Cardiac muscle cell (in vitro differentiated cells and primary cell): ENCODE measurements around the gene COQ3. TPM values are rescaled to one million over a fixed set of nuclear protein-coding genes. Genes with fewer than 3 reads are reported as not detected.
A peak's percentile ranks its signal among the peaks of the same experiment; 100 is the strongest.

Source experiments
- DNase-seq, 2 donors: peaks; one replicate each; pipeline versions ENCODE4 v3.0.0 to v3.0.0-alpha.2; 2010 to 2017; ENCODE audit warnings: low read depth in 1 of 2, low spot score in 1 of 2
- H3K27ac ChIP-seq: fragments of 200-600 bp; sonication (generic); 2 replicates; pipeline ENCODE4 v1.5.1; 2016
- H3K27me3 ChIP-seq: fragments of 200-600 bp; sonication (generic); 2 replicates; pipeline ENCODE4 v1.6.0; 2016; ENCODE audit warnings: control low read depth
- H3K36me3 ChIP-seq: fragments of 200-600 bp; sonication (generic); 2 replicates; pipeline ENCODE4 v1.5.1; 2016; ENCODE audit warnings: control low read depth
- H3K4me1 ChIP-seq: fragments of 200-600 bp; sonication (generic); 2 replicates; pipeline ENCODE4 v1.8.1; 2017; ENCODE audit warnings: low read depth, mild to moderate bottlenecking, mixed run types
- H3K4me3 ChIP-seq: fragments of 200-600 bp; sonication (generic); 2 replicates; pipeline ENCODE4 v1.5.1; 2016; ENCODE audit warnings: mild to moderate bottlenecking
- H3K9me3 ChIP-seq: fragments of 200-600 bp; sonication (generic); 2 replicates; pipeline ENCODE4 v1.5.1; 2017; ENCODE audit warnings: low read depth, mild to moderate bottlenecking, control low read depth
- CTCF ChIP-seq: IDR thresholded peaks from 2 replicates; pipeline ENCODE4 v1.5.1; 2012; ENCODE audit warnings: low read depth, mild to moderate bottlenecking, low read length
- polyA plus RNA-seq: library from polyadenylated mRNA; unstranded; fragments of >200 nt; fragmentation: Nextera tagmentation; extraction: Ambion mirVana; gene quantifications from 2 replicates; pipeline ENCODE4 v1.2.1, GENCODE V29; 2016
- total RNA-seq: library from RNA; depleted of rRNA; stranded (reverse); fragments of >200 nt; gene quantifications from 2 replicates; pipeline ENCODE4 v1.2.3, GENCODE V29; 2016

The COQ3 gene
- total and polyA plus RNA-seq, 2 experiments from 2014 or later, result 5.1 to 15.4 TPM

DNA sequence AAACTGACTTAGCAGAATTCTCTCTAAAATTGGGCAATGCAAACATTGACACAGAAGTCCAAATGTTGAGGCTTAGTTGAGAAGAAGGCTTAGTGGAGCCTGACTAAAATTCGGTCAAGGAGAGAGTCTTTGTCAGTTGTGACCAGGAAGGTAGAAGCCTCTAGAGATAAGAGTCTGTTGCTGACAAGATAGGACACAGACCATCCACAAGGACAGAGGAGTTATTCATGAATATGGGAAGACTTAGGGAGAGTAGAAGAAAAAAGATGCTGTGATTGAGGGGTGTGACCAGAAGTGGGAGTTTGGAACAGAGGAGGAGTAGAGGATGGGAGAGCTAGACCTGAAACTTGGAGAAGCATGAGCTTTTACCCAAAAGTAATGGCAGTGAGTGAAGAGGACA is 37.4 kb downstream of the COQ3 start:
- Histone ChIP-seq H3K36me3 (no peaks in the 10 kb centered on the region), H3K27ac (no peak overlapping the region), H3K27me3 (peaks cover 9% of the 10 kb centered on the region), H3K4me3 (no peak overlapping the region), H3K9me3 (no peaks in the 10 kb centered on the region), H3K4me1 (no peaks in the 10 kb centered on the region)
- DNase-seq, result no peak
- no peak for TF ChIP-seq CTCF

- Histone ChIP-seq H3K27ac (no peak overlapping the region), H3K4me3 (no peak overlapping the region), H3K27me3 (peaks cover 25% of the 10 kb centered on the region), H3K4me1 (no peaks in the 10 kb centered on the region), H3K36me3 (no peaks in the 10 kb centered on the region), H3K9me3 (no peaks in the 10 kb centered on the region)
- DNase-seq, result no peak
- no peak for TF ChIP-seq CTCF
These were observed 39.0 kb downstream of the COQ3 start for GRCh38 chr6:99354983-99355382.

DNA sequence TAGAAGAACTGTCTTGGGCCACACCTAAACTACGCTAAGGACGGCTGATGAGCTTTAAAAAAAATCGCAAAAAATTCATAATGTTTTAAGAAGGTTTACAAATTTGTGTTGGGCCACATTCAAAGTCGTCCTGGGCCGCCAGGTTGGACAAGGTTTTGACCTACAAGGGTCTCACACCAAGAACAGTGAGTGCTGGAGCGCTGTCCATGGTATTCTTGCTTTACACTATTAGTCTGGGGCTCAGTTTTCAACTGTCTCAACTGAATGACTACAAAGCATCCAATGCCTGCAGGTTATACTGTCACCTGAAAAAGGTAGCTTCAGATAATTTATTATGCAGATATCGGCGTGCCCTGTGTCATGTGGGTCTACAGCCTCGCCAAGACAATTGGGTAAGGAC is 40.9 kb downstream of the COQ3 start:
- H3K9me3 ChIP-seq, result no peaks in the 10 kb centered on the region
- TF ChIP-seq CTCF, result no peak
- DNase-seq, result peak; percentile 19 to 79
- H3K27me3 ChIP-seq, result peaks cover 41% of the 10 kb centered on the region
- H3K36me3 ChIP-seq, result no peaks in the 10 kb centered on the region
- H3K4me3 ChIP-seq, result no peak overlapping the region
- no peaks in the 10 kb centered on the region for H3K4me1 ChIP-seq
- H3K27ac ChIP-seq, result no peak overlapping the region

- Histone ChIP-seq H3K36me3 (no peaks in the 10 kb centered on the region), H3K9me3 (no peaks in the 10 kb centered on the region), H3K27ac (no peak overlapping the region), H3K4me1 (no peaks in the 10 kb centered on the region), H3K4me3 (no peak overlapping the region), H3K27me3 (peaks cover 41% of the 10 kb centered on the region)
- DNase-seq, result no peak
- TF ChIP-seq CTCF, result no peak
These were observed 43.4 kb downstream of the COQ3 start for GRCh38 chr6:99350573-99350972.

- Histone ChIP-seq H3K9me3 (no peaks in the 10 kb centered on the region), H3K27me3 (peaks cover 38% of the 10 kb centered on the region), H3K4me3 (peak within 1 kb of the TSS; percentile 79), H3K4me1 (no peaks in the 10 kb centered on the region), H3K27ac (no peak within 1 kb of the TSS), H3K36me3 (no peaks in the 10 kb centered on the region)
- no peak for TF ChIP-seq CTCF
- DNase-seq, result peak; percentile 25 to 43
These were observed 44.5 kb downstream of the COQ3 start, which contains the start of gene FAXC for GRCh38 chr6:99349171-99350141. TSS of gene FAXC (minus strand) at chr6:99349674. CDS start at chr6:99349372, 302 bp downstream.
